HG03159 (cell line): Measurements from ENCODE around the gene TIE1.

ENCODE experiments used
- ATAC-seq: cut with Tn5 transposase; IDR thresholded peaks from one replicate; pipeline ENCODE4 v1.9.1; 2021; ENCODE audit warnings: mild to moderate bottlenecking, moderate library complexity; ENCODE audit not compliant: unreplicated experiment

Gene TIE1

GRCh38 chr1:43311521-43311920 is 10.7 kb downstream of the TIE1 start:
- ATAC-seq = no peak

GRCh38 chr1:43312212-43312623 is 11.4 kb downstream of the TIE1 start:
- no peak for ATAC-seq

- no peak for ATAC-seq
These were observed 12.1 kb downstream of the TIE1 start for GRCh38 chr1:43312663-43313515.

- ATAC-seq = no peak
These were observed 13.0 kb downstream of the TIE1 start for GRCh38 chr1:43313771-43314170.

- no peak for ATAC-seq
These were observed 13.5 kb downstream of the TIE1 start for GRCh38 chr1:43314233-43314632.

GRCh38 chr1:43315481-43315880 is 14.7 kb downstream of the TIE1 start:
- ATAC-seq = no peak

GRCh38 chr1:43315963-43316737 is 15.4 kb downstream of the TIE1 start:
- ATAC-seq = no peak

DNA sequence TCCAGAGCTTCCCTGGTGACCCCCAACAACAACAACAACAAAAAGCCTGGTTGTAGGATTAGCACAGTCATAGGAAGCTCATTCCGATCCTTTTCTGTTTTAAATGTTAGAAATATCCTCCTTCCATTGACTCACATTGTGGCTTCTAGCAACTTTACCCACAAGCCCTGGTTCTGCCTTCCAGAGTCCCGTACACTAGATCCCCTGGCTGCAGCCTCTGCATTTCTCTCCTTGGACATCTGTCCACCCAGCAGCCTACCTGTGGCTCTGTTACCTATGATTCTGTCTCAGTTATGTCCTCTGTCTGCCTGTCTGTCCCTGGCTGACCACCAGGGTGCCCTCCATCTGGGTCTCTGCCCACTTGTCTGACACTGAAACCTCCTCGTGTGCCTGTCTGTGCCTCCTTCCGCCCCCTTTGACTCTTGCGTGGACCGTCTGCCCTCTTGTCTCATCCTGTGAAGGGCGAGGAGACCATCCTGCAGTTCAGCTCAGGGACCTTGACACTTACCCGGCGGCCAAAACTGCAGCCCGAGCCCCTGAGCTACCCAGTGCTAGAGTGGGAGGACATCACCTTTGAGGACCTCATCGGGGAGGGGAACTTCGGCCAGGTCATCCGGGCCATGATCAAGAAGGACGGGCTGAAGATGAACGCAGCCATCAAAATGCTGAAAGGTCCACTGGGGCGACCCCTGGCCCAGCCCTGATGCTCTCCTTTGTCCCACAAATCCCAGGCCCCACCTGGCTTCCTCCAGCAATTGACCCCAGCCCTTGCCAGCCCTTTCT is 16.1 kb downstream of the TIE1 start:
- no peak for ATAC-seq

- no peak for ATAC-seq
These were observed 17.2 kb downstream of the TIE1 start for GRCh38 chr1:43317817-43318471.

DNA sequence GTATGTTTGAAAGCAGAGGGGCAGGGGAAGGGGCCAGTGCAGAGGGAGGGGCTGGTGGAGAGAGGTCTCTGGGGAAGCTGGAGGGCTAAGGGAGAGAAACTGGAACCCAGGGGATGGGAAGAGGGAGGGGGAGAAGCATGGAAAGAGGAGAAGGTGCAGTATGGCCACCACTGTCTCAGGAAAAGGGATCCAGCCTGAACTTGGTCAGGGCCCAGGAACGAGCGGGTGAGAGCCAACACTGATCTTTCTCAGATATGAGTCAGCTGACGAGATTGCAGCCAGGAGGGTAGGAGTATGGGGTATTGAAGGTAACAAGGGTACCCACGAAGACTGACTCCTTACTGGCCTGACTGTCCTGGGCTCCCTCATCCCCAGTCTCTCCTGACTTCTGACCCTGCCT is 18.0 kb downstream of the TIE1 start:
- no peak for ATAC-seq

DNA sequence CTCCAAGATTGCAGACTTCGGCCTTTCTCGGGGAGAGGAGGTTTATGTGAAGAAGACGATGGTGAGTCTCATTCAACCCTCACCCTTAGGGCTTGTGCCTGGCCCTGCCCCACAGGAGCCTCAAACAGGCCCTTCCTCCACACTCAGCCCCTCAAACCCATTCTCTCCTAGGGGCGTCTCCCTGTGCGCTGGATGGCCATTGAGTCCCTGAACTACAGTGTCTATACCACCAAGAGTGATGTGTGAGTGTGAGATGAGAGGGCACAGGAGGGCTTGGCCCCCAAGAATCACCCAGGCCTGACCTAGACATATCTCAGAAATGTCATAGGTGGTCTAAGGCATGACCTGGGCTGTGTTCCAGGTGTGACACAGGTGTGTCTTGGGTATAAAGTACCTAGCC is 18.5 kb downstream of the TIE1 start:
- ATAC-seq = no peak

DNA sequence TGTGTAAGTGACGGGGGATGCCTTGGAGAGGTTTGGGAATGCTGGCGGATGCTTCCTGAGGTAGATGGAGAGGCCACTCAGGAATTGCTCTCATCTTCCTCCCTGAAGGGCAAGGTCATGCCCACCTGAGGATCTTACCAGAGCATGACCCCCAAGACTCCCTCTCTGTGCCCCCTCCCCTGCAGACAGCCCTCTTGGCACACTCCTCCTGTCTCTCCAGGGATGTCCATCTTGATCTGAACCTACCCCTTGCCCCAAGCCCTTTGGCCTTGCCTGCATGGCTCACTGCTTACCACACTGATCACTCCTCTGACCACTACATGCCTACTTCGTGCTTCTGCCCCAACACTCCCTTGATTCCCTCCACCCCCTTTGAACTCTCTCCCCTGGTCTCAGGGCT is 19.0 kb downstream of the TIE1 start:
- no peak for ATAC-seq

- no peak for ATAC-seq
These were observed 20.6 kb downstream of the TIE1 start for GRCh38 chr1:43321331-43321891.

GRCh38 chr1:43322506-43322905 is 21.7 kb downstream of the TIE1 start:
- no peak for ATAC-seq

DNA sequence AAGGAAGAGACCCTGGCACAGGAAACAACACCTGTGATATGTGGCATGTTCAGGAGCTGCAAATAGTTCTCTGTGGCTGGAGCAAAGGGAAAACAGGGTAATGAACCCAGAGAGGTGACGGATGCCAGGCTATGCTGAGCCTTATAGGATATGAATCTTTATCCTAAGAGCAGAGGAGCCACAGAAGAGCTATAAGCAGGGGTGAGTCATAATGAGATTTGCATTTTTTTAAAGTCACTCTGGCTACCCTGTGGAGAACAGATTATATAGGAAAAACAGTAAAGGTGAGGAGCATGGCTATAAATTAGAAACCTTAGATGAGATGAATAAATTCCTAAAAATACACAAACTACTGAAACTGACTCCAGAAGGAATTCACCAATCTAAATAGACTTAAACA is 24.0 kb downstream of the TIE1 start:
- ATAC-seq = no peak

- ATAC-seq = no peak
These were observed 24.6 kb downstream of the TIE1 start for GRCh38 chr1:43325381-43325780.

GRCh38 chr1:43327549-43328292 is 26.9 kb downstream of the TIE1 start:
- no peak for ATAC-seq

DNA sequence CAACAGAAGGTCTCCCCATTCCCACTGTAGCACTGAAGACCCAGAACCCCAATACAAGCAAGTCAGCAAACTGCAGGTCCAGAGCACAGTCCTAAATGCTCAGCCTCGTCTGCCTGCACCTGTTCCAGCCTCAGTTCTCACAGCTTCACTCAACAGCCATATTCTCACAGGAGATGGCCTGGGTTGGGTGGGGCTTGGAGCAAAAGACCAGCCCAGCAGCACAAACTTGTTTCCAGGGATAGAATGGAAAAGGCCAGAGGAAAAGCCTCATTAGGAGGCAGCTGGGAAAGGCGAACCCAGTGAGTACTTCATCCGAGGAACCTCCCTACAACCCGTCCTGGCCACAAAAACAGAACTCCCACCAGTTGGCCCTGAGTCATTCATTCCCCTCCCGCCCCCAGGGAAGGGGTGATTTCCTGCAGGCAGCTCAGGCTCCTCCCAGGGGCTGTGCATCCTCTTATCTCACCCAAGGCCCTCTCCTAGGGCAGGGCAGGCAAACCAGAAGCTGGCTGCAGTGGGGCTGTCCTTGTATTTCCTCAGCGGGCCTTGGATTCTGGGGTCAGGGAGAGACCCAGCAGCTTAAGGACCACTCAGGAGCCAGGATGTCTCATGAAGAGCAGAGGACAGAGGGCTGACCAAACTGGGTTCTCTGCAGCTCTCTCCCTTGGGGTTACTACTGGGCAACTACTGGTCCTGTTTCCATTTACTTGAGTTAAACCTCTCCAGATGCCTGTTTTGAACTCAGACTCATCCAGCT is 29.4 kb downstream of the TIE1 start:
- no peak for ATAC-seq

DNA sequence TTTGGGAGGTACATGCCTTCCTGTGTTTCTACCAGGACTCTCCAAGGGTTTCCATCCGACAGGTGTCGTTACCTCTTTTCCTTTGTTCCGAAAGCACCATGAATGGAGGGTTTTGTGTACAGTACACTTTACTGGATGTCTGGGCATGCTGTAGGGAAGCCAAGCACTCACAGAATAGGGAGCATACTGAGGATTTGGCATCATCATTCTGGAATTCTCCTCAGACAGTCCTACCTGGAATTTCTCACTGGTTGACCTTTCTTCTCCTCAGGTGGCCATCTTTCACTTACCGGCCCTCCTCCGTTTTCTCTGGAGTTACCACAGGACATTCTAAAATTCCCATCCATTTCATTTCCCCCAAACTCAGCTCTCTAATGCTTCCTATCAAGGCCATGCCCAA is 30.9 kb downstream of the TIE1 start:
- ATAC-seq = no peak
